Panc1 (cell line): ENCODE measurements around the gene APOBEC3A.

Experiments used
- POLR2AphosphoS5 ChIP-seq: IDR thresholded peaks from 2 replicates; pipeline ENCODE4 v1.6.1; 2012; ENCODE audit warnings: mild to moderate bottlenecking, low read depth, low read length, moderate library complexity
- TF ChIP-seq, protein P1 (sequence below): fragments of 450-650 bp; IDR thresholded peaks from 2 replicates; pipeline ENCODE4 v1.5.1; 2017; ENCODE audit warnings: mild to moderate bottlenecking
- TF ChIP-seq, protein P2 (sequence below), 2 experiments: IDR thresholded peaks; 2 replicates each; pipeline ENCODE4 v1.6.1; 2011 to 2012; ENCODE audit warnings: low read depth in 2 of 2, control low read depth in 1 of 2, low read length in 1 of 2, mild to moderate bottlenecking in 1 of 2, moderate library complexity in 1 of 2; ENCODE audit not compliant: insufficient read depth in 1 of 2

DNA sequence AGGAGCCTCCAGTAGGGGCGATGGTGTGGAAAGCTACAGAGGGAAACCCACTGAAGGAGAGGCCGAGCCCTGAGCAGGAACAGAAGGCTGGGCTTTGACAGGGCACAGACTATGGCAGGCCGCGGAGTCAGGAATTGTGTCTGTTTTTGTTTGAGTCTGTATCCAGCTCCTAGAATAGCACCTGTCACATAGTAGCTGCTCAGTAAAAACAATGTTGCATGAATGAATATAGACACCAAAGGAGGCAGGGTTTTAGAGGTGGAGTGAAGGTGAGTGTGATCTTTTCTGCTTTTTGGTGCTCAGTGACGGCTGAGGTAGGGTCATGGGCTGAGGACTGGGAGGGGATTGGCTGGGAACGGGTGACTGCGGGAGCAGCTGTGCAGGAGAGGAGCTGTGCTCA is 18.5 kb upstream of the APOBEC3A start:
- TF ChIP-seq, protein P1, sequence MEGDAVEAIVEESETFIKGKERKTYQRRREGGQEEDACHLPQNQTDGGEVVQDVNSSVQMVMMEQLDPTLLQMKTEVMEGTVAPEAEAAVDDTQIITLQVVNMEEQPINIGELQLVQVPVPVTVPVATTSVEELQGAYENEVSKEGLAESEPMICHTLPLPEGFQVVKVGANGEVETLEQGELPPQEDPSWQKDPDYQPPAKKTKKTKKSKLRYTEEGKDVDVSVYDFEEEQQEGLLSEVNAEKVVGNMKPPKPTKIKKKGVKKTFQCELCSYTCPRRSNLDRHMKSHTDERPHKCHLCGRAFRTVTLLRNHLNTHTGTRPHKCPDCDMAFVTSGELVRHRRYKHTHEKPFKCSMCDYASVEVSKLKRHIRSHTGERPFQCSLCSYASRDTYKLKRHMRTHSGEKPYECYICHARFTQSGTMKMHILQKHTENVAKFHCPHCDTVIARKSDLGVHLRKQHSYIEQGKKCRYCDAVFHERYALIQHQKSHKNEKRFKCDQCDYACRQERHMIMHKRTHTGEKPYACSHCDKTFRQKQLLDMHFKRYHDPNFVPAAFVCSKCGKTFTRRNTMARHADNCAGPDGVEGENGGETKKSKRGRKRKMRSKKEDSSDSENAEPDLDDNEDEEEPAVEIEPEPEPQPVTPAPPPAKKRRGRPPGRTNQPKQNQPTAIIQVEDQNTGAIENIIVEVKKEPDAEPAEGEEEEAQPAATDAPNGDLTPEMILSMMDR = no peak
- TF ChIP-seq POLR2AphosphoS5 = no peak
- TF ChIP-seq, protein P2, sequence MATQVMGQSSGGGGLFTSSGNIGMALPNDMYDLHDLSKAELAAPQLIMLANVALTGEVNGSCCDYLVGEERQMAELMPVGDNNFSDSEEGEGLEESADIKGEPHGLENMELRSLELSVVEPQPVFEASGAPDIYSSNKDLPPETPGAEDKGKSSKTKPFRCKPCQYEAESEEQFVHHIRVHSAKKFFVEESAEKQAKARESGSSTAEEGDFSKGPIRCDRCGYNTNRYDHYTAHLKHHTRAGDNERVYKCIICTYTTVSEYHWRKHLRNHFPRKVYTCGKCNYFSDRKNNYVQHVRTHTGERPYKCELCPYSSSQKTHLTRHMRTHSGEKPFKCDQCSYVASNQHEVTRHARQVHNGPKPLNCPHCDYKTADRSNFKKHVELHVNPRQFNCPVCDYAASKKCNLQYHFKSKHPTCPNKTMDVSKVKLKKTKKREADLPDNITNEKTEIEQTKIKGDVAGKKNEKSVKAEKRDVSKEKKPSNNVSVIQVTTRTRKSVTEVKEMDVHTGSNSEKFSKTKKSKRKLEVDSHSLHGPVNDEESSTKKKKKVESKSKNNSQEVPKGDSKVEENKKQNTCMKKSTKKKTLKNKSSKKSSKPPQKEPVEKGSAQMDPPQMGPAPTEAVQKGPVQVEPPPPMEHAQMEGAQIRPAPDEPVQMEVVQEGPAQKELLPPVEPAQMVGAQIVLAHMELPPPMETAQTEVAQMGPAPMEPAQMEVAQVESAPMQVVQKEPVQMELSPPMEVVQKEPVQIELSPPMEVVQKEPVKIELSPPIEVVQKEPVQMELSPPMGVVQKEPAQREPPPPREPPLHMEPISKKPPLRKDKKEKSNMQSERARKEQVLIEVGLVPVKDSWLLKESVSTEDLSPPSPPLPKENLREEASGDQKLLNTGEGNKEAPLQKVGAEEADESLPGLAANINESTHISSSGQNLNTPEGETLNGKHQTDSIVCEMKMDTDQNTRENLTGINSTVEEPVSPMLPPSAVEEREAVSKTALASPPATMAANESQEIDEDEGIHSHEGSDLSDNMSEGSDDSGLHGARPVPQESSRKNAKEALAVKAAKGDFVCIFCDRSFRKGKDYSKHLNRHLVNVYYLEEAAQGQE (IDR thresholded peaks at IDR 0.05; ENCODE audit: insufficient read depth in 1 of 2, low read depth in 2 of 2, low read length in 1 of 2) = no peak
